HepG2 (cell line): ENCODE results near the gene NPAS2.

Experiments used
- RAD21 ChIP-seq: fragments of 450-650 bp; formaldehyde crosslinking; IDR thresholded peaks from 2 replicates; pipeline ENCODE4 v1.5.0; 2020; ENCODE audit warnings: mild to moderate bottlenecking
- SMC3 ChIP-seq: IDR thresholded peaks from 2 replicates; pipeline ENCODE4 v1.6.1; 2011; ENCODE audit warnings: low read length, improper control_type of control experiment
- ZBTB3 ChIP-seq: sonication (generic); formaldehyde crosslinking; IDR thresholded peaks from 2 replicates; pipeline ENCODE4 v1.4.0; 2020; ENCODE audit warnings: low read depth, mild to moderate bottlenecking, moderate library complexity, missing genetic modification reagents, borderline replicate concordance
- ZFX ChIP-seq: sonication (generic); formaldehyde crosslinking; IDR thresholded peaks from 2 replicates; pipeline ENCODE4 v1.4.0; 2020; ENCODE audit warnings: mild to moderate bottlenecking, low read depth, missing genetic modification reagents, moderate library complexity
- ZNF232 ChIP-seq: sonication (generic); formaldehyde crosslinking; IDR thresholded peaks from 2 replicates; pipeline ENCODE4 v1.4.0; 2020; ENCODE audit warnings: missing genetic modification reagents, borderline replicate concordance
- TF ChIP-seq, protein P1 (sequence below): sonication (generic); formaldehyde crosslinking; IDR thresholded peaks from 2 replicates; pipeline ENCODE4 v1.5.0; 2020; ENCODE audit warnings: missing genetic modification reagents
- TF ChIP-seq, protein P2 (sequence below): IDR thresholded peaks from 2 replicates; pipeline ENCODE4 v1.6.1; 2012; ENCODE audit warnings: inconsistent platforms
- TF ChIP-seq, protein P3 (sequence below): sonication (generic); formaldehyde crosslinking; IDR thresholded peaks from 2 replicates; pipeline ENCODE4 v1.4.0; 2020; ENCODE audit warnings: missing genetic modification reagents, borderline replicate concordance

- TF ChIP-seq, protein P1, sequence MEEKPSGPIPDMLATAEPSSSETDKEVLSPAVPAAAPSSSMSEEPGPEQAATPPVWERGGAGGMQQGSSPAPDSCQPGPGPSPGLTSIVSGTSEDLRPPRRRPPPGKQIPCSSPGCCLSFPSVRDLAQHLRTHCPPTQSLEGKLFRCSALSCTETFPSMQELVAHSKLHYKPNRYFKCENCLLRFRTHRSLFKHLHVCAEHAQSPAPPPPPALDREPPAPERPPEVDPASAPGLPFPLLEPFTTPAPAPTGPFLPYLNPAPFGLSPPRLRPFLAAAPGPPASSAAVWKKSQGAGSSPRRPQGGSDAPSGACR (CRISPR knock-in tag), result no peak
- TF ChIP-seq SMC3 (peak; percentile 1; the same call in 1 of the 2 replicates), ZBTB3 (CRISPR knock-in tag) (no peak), ZNF232 (no peak), RAD21 (no peak), ZFX (peak; percentile 60; the same call in 1 of the 2 replicates)
- TF ChIP-seq, protein P2, sequence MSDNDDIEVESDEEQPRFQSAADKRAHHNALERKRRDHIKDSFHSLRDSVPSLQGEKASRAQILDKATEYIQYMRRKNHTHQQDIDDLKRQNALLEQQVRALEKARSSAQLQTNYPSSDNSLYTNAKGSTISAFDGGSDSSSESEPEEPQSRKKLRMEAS, result 0 out of 2 replicates have a peak, but pooled peaks have one; percentile 18
- TF ChIP-seq, protein P3, sequence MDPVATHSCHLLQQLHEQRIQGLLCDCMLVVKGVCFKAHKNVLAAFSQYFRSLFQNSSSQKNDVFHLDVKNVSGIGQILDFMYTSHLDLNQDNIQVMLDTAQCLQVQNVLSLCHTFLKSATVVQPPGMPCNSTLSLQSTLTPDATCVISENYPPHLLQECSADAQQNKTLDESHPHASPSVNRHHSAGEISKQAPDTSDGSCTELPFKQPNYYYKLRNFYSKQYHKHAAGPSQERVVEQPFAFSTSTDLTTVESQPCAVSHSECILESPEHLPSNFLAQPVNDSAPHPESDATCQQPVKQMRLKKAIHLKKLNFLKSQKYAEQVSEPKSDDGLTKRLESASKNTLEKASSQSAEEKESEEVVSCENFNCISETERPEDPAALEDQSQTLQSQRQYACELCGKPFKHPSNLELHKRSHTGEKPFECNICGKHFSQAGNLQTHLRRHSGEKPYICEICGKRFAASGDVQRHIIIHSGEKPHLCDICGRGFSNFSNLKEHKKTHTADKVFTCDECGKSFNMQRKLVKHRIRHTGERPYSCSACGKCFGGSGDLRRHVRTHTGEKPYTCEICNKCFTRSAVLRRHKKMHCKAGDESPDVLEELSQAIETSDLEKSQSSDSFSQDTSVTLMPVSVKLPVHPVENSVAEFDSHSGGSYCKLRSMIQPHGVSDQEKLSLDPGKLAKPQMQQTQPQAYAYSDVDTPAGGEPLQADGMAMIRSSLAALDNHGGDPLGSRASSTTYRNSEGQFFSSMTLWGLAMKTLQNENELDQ, result no peak
Observed at GRCh38 chr2:100778637-100779450, 41.1 kb upstream of the NPAS2 start.
